GM13976 (cell line): ENCODE measurements around the gene FBXO46.
A peak's percentile ranks its signal among the peaks of the same experiment; 100 is the strongest.

Source experiments
- DNase-seq: peaks from one replicate; pipeline ENCODE4 v3.0.0; 2012; ENCODE audit warnings: low spot score
- in situ Hi-C: fragments of 300-500 bp; cut with MboI; formaldehyde crosslinking; loops from one replicate; pipeline ENCODE4 v1.12.0; 2022; ENCODE audit warnings: low sequenced_read_pairs, mixed read lengths, inconsistent platforms; ENCODE audit not compliant: unreplicated experiment
- TF ChIP-seq, protein P1 (sequence below): IDR thresholded peaks from 2 replicates; pipeline ENCODE4 v1.5.1; 2012; ENCODE audit warnings: borderline replicate concordance, mild to moderate bottlenecking; ENCODE audit not compliant: insufficient read depth; ENCODE audit errors: extremely low read depth, missing control alignments, control extremely low read depth

The FBXO46 gene

DNA sequence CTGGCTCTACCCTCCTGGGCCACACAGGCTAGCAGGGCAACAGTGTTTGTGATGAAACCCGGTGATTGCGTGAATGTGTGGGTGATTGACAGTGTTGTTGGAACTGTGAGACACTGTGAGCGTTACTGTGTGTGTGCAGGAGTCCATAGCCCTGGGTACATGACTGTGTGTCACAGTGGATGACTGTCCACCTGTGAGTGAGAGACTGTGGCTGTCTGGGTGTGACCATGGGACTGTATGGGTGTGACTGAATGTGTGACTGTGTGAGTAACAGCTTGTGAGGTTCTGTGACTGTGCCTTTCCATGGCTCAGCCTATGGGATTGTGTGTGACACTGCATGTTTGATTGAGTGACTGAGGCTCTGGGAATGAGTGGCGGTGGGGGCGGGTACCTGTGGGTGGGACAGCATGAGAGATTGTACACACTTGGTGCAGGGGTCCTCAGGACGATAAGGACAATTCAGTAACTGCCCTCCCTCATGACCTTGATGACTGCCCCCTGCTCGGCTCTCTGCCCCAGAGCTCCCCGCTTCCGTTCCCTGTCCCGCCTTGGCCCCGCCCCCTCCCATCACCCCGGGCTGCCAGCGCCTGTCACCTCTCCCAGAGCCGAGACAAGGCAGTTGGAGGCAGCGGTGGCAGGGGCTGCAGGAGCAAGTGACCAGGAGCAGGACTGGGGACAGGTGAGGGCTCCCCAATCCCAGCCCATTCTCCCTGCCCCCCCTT lies 62.9 kb downstream of the FBXO46 start, which contains the start of gene GIPR:
TSS of gene GIPR (plus strand) at position 602 of the 722 bp plus-strand sequence. CDS start 1,300 bp downstream, outside the sequence.
- in situ Hi-C loops = no loop called here

DNA sequence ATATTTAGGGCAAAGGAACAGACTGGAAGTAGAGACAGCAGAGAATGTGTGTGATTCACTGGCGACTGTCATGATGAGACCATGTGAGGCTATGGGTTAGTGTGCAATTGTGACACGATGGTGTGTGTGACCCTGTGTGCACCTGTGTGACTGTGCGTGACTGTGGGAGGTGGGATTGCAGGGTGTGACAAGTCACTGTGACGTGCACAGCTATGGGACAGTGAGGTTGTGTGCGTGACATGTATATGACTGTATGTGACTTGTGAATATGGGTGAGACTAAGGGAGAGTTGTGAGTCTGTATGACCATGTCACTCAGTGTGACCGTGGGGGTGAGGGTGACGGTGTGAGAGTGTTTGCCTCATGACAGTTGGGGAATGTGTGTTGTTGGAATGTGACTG lies 66.1 kb downstream of the FBXO46 start:
- in situ Hi-C loops = no loop called here
- no peak for DNase-seq
- TF ChIP-seq, protein P1, sequence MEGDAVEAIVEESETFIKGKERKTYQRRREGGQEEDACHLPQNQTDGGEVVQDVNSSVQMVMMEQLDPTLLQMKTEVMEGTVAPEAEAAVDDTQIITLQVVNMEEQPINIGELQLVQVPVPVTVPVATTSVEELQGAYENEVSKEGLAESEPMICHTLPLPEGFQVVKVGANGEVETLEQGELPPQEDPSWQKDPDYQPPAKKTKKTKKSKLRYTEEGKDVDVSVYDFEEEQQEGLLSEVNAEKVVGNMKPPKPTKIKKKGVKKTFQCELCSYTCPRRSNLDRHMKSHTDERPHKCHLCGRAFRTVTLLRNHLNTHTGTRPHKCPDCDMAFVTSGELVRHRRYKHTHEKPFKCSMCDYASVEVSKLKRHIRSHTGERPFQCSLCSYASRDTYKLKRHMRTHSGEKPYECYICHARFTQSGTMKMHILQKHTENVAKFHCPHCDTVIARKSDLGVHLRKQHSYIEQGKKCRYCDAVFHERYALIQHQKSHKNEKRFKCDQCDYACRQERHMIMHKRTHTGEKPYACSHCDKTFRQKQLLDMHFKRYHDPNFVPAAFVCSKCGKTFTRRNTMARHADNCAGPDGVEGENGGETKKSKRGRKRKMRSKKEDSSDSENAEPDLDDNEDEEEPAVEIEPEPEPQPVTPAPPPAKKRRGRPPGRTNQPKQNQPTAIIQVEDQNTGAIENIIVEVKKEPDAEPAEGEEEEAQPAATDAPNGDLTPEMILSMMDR = no peak

More for the DNA sequence above, 62.9 kb downstream of the FBXO46 start, which contains the start of gene GIPR:
- peak; percentile 83 for DNase-seq
- TF ChIP-seq, protein P1 = no peak

DNA sequence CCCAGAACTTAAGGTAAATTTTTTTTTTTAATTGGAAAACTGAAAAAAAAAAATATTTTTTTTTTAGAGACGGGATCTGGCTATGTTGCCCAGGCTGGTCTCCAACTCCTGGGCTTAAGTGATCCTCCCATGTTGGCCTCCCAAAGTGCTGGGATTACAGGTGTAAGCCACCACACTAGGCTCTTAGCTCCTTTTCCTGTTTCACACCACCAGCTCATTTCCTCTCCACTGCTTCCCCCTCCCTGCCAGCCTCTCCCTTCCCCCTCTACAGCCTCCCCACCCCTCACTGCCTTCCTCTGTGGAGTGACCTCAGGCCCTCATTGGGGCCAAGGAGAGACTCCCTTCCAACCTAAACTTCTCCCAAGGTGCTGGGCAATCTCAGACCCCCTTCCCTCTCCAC lies 66.9 kb downstream of the FBXO46 start:
- TF ChIP-seq, protein P1 = no peak
- in situ Hi-C loops = no loop called here

DNA sequence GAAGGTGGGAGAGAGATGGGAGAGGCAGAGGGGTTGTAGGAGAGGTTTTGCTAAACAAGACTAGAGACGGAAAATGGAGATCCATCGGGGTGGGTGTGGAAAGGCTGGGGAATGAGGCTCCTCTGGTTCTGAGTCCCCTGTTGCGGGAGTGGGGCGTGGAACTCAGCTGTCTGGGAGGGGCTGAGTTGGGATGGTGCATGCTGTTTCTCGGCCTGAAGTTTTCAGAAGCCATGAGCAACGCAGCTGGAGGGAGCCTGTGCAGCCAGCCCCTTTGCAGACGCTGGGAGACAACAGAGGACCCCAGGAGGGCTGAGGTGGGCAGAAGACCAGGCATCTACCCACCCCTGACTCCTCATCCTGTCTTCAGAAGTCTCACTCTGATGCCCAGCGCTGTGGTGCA lies 70.1 kb downstream of the FBXO46 start:
- DNase-seq = no peak
- TF ChIP-seq, protein P1 = no peak
- in situ Hi-C loops = no loop called here

More for the DNA sequence above, 66.9 kb downstream of the FBXO46 start:
- DNase-seq = no peak
